Colonic mucosa (tissue), 4 donors: ENCODE measurements around the gene ANO8. TPM values are rescaled to one million over a fixed set of nuclear protein-coding genes. Genes with fewer than 3 reads are reported as not detected.

Experiments used
- DNase-seq: peaks from one replicate; pipeline ENCODE4 v3.0.0-alpha.2; 2020
- H3K27ac ChIP-seq: fragments of 200-600 bp; one replicate; pipeline ENCODE4 v1.8.0; 2021
- H3K27me3 ChIP-seq: fragments of 200-600 bp; one replicate; pipeline ENCODE4 v1.8.0; 2021
- H3K36me3 ChIP-seq: fragments of 200-600 bp; one replicate; pipeline ENCODE4 v1.8.0; 2021
- H3K4me1 ChIP-seq: fragments of 200-600 bp; one replicate; pipeline ENCODE4 v1.8.0; 2021; ENCODE audit warnings: mild to moderate bottlenecking
- H3K4me3 ChIP-seq: fragments of 200-600 bp; one replicate; pipeline ENCODE4 v1.8.0; 2021
- H3K9ac ChIP-seq, 2 donors: one replicate each; pipeline ENCODE4 v1.7.0; 2013; ENCODE audit warnings: control low read depth in 2 of 2, low read depth in 2 of 2, low read length in 2 of 2
- H3K9me3 ChIP-seq: fragments of 200-600 bp; one replicate; pipeline ENCODE4 v1.8.0; 2021
- CTCF ChIP-seq: fragments of 200-600 bp; IDR thresholded peaks from one replicate; pipeline ENCODE4 v1.8.0; 2022; ENCODE audit warnings: antibody characterized with exemption, mild to moderate bottlenecking
- intact Hi-C: fragments of 100-400 bp; cut with DNase I; formaldehyde crosslinking; loops from one replicate; pipeline ENCODE4 v1.14.1; 2022
- total RNA-seq, 2 donors: library from RNA; stranded (reverse); fragmentation: NEBNext Ultra II Directional in 1 of 2; extraction: Animal tissue kit (Norgen Biotek cat#: 25700) in 1 of 2; gene quantifications; one replicate each; pipeline ENCODE4 v1.2.1, GENCODE V29; 2021
- donor health status: healthy.
- donor health status: DM: no; HTN: no; CAD: no.
- donor health status: DM: no; HTN: no; CAD: no.

ANO8 gene
- total RNA-seq, 2 donors from 2014 or later: 8.9 to 13.7 TPM

DNA sequence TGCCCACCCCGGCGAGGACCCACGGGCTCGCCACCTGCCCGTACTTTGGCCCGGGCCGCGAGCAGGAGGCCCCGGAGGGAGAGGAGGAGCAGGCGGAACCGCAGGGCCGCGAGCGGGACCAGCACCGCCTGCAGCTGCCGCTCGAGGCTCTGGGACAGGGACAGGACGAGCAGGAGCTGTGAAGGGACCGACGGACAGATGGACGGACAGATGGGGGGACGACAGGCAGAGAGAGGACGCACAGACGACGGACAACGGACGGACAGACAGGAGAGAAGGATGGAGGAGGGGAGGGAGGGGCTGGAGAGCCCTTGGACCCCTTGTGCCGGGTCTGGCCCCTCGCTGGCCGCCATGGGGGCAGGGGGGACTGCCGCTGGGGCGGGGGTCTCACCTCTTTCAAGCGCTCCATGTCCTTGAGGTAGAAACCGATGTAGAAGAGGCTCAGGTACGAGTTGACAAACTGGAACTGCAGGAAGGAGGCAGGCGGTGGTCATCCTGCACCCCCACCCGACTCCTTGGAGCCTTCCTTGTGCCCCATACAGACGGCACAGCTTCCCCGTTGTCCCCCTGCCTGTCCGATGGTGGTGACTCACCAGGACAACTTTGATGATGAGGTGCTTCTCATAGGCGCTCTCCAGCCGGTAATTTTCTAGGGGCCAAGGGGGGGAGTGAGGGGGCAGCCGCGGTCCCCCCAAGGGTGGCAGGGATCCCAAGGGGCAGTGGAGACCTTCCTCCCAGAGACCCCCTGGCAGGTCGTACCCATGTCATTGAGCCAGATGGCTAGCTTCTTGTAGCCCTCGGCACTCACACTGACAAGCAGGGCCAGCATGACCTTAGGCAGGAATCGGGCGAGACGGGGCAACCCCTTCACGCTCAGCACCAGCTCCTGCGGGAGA is 5.0 kb downstream of the ANO8 start:
- Histone ChIP-seq H3K9ac (peak overlapping the region in 1 of 2 donors; percentile 24), H3K27me3 (peaks cover 10% of the 10 kb centered on the region), H3K4me3 (peak overlapping the region; percentile 53), H3K36me3 (no peaks in the 10 kb centered on the region), H3K27ac (no peak overlapping the region), H3K9me3 (no peaks in the 10 kb centered on the region), H3K4me1 (peaks cover 18% of the 10 kb centered on the region)
- intact Hi-C loops: no loop called here
- no peak for DNase-seq
- no peak for TF ChIP-seq CTCF

- no peak for TF ChIP-seq CTCF
- peak overlapping the region; percentile 53 for H3K4me3 ChIP-seq
- peak overlapping the region; percentile 34 to 66 for H3K9ac ChIP-seq
- H3K4me1 ChIP-seq: peaks cover 13% of the 10 kb centered on the region
- no peaks in the 10 kb centered on the region for H3K9me3 ChIP-seq
- H3K27ac ChIP-seq: peak overlapping the region; percentile 73
- no peak for DNase-seq
- H3K27me3 ChIP-seq: peaks cover 10% of the 10 kb centered on the region
- intact Hi-C loops: no loop called here
- no peaks in the 10 kb centered on the region for H3K36me3 ChIP-seq
Measured at GRCh38 chr19:17328517-17329365, 5.9 kb downstream of the ANO8 start.

- Histone ChIP-seq H3K4me3 (peak overlapping the region; percentile 53), H3K9me3 (no peaks in the 10 kb centered on the region), H3K36me3 (no peaks in the 10 kb centered on the region), H3K27ac (peak overlapping the region; percentile 73), H3K9ac (peak overlapping the region; percentile 34 to 66), H3K27me3 (peaks cover 10% of the 10 kb centered on the region), H3K4me1 (peaks cover 11% of the 10 kb centered on the region)
- TF ChIP-seq CTCF: peak; percentile 30
- peak; percentile 89 for DNase-seq
- intact Hi-C loops: no loop called here
Measured at GRCh38 chr19:17327654-17328516, 6.8 kb downstream of the ANO8 start.

DNA sequence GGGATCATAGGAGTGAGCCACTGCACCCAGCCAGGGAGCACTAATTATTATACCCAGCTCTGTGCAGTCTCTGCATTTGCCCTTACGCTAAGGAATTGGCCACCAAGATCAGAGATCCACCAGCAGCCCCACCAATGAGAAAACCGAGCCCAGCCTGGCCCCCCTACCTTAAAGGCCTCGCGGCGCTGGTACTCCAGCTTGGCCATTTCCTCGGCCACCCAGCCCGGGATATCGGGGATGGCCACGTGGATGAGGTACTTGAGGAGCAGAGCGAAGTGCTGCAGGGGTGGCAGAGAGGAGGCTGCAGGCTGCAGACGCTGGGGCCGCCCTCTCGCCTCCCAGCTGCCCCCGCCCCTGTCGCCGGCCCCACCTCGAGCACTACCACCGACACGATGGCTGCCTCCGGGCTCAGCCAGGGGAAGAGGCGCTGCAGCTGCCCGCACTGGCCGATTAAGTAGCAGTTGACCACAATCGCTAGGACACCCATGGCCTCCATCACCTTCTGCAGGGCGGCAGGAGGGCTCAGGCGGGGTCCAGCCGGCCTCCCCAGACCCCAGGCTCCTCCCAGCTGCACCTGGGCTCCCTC is 7.5 kb downstream of the ANO8 start:
- Histone ChIP-seq H3K4me1 (peaks cover 11% of the 10 kb centered on the region), H3K27ac (peak overlapping the region; percentile 73), H3K9me3 (no peaks in the 10 kb centered on the region), H3K9ac (peak overlapping the region in 1 of 2 donors; percentile 0), H3K27me3 (peaks cover 10% of the 10 kb centered on the region), H3K36me3 (no peaks in the 10 kb centered on the region), H3K4me3 (no peak overlapping the region)
- intact Hi-C loops: no loop called here
- TF ChIP-seq CTCF: no peak
- no peak for DNase-seq
